ENCODE measurements around the gene APP.
A peak's percentile ranks its signal among the peaks of the same experiment; 100 is the strongest.

Gene APP

DNA sequence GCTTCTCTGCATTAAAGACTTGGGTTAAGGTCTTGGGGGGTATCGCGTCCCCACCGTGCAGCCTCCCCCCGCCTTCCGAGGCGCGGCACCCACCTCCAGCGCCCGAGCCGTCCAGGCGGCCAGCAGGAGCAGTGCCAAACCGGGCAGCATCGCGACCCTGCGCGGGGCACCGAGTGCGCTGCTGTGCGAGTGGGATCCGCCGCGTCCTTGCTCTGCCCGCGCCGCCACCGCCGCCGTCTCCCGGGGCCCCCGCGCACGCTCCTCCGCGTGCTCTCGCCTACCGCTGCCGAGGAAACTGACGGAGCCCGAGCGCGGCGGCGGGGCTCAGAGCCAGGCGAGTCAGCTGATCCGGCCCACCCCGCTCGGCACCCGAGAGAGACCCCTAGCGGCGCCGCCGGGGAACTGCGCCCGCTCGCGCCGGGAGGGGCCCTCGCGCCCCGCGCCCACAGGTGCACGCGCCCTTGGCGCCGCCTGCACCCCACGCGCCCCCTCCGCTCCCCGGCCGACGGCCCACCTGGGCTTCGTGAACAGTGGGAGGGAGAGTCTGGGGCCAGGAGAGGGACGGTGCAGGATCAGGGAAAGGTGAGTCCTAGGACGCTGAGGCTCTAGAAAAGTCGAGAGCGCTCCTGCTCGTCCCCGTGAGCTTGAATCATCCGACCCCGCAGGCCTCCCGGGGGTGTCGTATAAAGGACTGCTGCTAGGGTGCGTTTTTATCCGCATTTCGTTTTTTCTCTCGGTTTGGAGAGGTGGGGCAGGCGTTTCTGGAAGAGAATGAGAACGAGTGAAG, at the start of gene APP:
TSS of gene APP (minus strand) at position 300 of the 787 bp plus-strand sequence. CDS start at position 150, 150 bp downstream.
- no peaks in the 10 kb centered on the region for H3K9me3 Mint-ChIP-seq
- H3K27me3 Mint-ChIP-seq (ENCODE audit: low read depth): peaks cover 9% of the 10 kb centered on the region
- peaks cover 3% of the 10 kb centered on the region for H3K36me3 Mint-ChIP-seq (ENCODE audit: low read depth)
- peak within 1 kb of the TSS; percentile 85 for H3K27ac Mint-ChIP-seq
- H3K4me1 Mint-ChIP-seq (ENCODE audit: low read depth): peaks cover 21% of the 10 kb centered on the region
- H3K4me3 Mint-ChIP-seq: peak within 1 kb of the TSS; percentile 93

DNA sequence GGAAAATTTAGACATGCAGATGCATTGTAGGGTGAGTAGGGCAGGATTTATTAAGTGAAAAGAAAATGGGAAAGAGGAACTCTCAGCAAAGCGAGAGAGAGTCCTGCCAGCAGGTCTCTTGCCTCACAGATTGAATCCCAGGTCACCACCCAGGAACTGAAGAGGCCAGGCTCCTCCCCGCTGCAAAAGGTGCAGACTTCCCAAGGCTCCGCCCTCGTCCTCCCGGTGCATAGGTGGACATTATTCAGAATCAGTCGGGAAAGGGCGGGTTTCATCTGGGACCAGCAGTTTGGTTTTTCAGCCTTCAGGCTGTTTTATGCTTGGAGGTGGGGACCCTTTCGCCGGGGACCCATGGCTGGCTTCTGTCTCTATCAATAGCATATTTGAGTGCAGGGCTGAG, 41.6 kb upstream of the APP start:
- Mint-ChIP-seq H3K9me3 (peaks cover 2% of the 10 kb centered on the region), H3K36me3 (ENCODE audit: low read depth) (no peaks in the 10 kb centered on the region), H3K4me3 (no peak overlapping the region), H3K27me3 (ENCODE audit: low read depth) (no peaks in the 10 kb centered on the region), H3K27ac (no peak overlapping the region), H3K4me1 (ENCODE audit: low read depth) (no peaks in the 10 kb centered on the region)

GRCh38 chr21:26210614-26211013, 40.0 kb upstream of the APP start:
- H3K9me3 Mint-ChIP-seq: no peaks in the 10 kb centered on the region
- H3K4me1 Mint-ChIP-seq (ENCODE audit: low read depth): no peaks in the 10 kb centered on the region
- no peaks in the 10 kb centered on the region for H3K36me3 Mint-ChIP-seq (ENCODE audit: low read depth)
- no peak overlapping the region for H3K27ac Mint-ChIP-seq
- H3K27me3 Mint-ChIP-seq (ENCODE audit: low read depth): no peaks in the 10 kb centered on the region
- no peak overlapping the region for H3K4me3 Mint-ChIP-seq

GRCh38 chr21:26207021-26207420, 36.5 kb upstream of the APP start:
- Mint-ChIP-seq H3K9me3 (no peaks in the 10 kb centered on the region), H3K36me3 (ENCODE audit: low read depth) (no peaks in the 10 kb centered on the region), H3K27ac (no peak overlapping the region), H3K4me1 (ENCODE audit: low read depth) (no peaks in the 10 kb centered on the region), H3K27me3 (ENCODE audit: low read depth) (peaks cover 2% of the 10 kb centered on the region), H3K4me3 (no peak overlapping the region)

DNA sequence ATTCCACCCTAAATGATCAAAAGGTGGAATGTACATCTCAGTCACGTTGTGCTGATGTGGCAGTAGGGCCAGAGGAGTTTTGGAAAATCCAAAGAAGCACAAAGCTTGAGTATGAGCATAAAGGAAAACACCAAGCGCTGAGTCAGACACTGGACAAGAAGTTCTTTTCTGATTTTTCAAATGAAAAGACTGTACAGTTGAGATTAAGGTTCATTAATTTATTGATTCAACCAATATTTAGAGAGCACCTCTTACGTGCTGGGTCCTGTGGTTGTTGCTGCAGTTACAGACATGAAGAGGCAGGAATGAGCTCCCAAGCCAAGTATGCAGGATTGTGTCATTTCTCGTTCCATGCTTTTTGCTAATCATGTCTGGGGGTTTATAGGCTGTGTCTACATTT, 28.9 kb upstream of the APP start:
- H3K27me3 Mint-ChIP-seq (ENCODE audit: low read depth): peaks cover 2% of the 10 kb centered on the region
- no peaks in the 10 kb centered on the region for H3K36me3 Mint-ChIP-seq (ENCODE audit: low read depth)
- H3K27ac Mint-ChIP-seq: no peak overlapping the region
- H3K4me1 Mint-ChIP-seq (ENCODE audit: low read depth): no peaks in the 10 kb centered on the region
- H3K9me3 Mint-ChIP-seq: no peaks in the 10 kb centered on the region
- no peak overlapping the region for H3K4me3 Mint-ChIP-seq

DNA sequence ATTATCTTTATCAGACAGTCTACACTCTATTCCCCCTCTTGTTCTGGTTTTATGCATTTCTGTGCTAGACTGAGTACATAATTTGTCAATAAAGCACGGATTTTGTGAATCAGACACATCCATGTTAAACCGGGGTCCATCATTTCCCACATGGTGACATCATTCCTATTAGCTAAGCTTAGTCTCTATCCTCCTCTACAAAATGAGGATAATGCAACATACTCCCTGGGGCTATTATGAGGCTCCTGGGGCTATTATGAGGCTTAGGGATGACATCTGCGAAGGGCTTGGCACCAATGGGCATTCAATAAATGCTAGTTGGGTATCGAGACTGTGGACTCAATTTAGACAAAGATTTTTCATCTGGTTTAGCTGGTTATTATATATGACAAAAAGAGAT, 25.1 kb upstream of the APP start:
- Mint-ChIP-seq H3K4me1 (ENCODE audit: low read depth) (no peaks in the 10 kb centered on the region), H3K27ac (no peak overlapping the region)

GRCh38 chr21:26194811-26195251, 24.3 kb upstream of the APP start:
- no peaks in the 10 kb centered on the region for H3K36me3 Mint-ChIP-seq (ENCODE audit: low read depth)

More for the DNA sequence above, 25.1 kb upstream of the APP start:
- no peaks in the 10 kb centered on the region for H3K36me3 Mint-ChIP-seq (ENCODE audit: low read depth)
- no peaks in the 10 kb centered on the region for H3K27me3 Mint-ChIP-seq (ENCODE audit: low read depth)
- no peak overlapping the region for H3K4me3 Mint-ChIP-seq
- no peaks in the 10 kb centered on the region for H3K9me3 Mint-ChIP-seq

GRCh38 chr21:26194326-26194725, 23.8 kb upstream of the APP start:
- H3K27me3 Mint-ChIP-seq (ENCODE audit: low read depth): no peaks in the 10 kb centered on the region
- H3K36me3 Mint-ChIP-seq (ENCODE audit: low read depth): no peaks in the 10 kb centered on the region
- no peaks in the 10 kb centered on the region for H3K9me3 Mint-ChIP-seq
- H3K4me3 Mint-ChIP-seq: no peak overlapping the region
- H3K4me1 Mint-ChIP-seq (ENCODE audit: low read depth): no peaks in the 10 kb centered on the region
- no peak overlapping the region for H3K27ac Mint-ChIP-seq

More at GRCh38 chr21:26194811-26195251, 24.3 kb upstream of the APP start:
- Mint-ChIP-seq H3K4me3 (no peak overlapping the region), H3K27me3 (ENCODE audit: low read depth) (no peaks in the 10 kb centered on the region), H3K4me1 (ENCODE audit: low read depth) (no peaks in the 10 kb centered on the region), H3K9me3 (no peaks in the 10 kb centered on the region), H3K27ac (no peak overlapping the region)

GRCh38 chr21:26191609-26192008, 21.0 kb upstream of the APP start:
- Mint-ChIP-seq H3K36me3 (ENCODE audit: low read depth) (no peaks in the 10 kb centered on the region), H3K4me1 (ENCODE audit: low read depth) (no peaks in the 10 kb centered on the region), H3K27ac (no peak overlapping the region), H3K27me3 (ENCODE audit: low read depth) (no peaks in the 10 kb centered on the region), H3K4me3 (no peak overlapping the region), H3K9me3 (no peaks in the 10 kb centered on the region)

DNA sequence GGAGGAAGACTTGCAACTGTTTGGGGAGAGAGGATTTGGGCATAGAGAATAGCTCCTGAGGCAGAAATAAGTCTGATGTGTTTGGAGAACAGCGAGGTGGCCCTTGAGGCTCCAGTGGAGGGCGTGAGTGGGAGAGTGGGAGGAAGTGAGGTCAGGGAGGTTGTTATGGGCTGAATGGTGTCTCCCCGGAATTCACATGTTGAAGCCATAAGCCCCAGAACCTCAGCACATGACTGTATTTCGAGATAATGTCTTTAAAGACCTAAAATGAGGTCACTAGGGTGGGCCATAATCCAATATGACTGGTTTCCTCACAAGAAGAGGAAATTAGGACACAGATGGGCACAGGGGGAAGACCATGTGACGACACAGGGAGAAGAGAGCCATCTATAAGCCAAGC, 17.9 kb upstream of the APP start:
- Mint-ChIP-seq H3K27me3 (ENCODE audit: low read depth) (no peaks in the 10 kb centered on the region), H3K4me3 (no peak overlapping the region), H3K4me1 (ENCODE audit: low read depth) (no peaks in the 10 kb centered on the region), H3K27ac (no peak overlapping the region), H3K36me3 (ENCODE audit: low read depth) (no peaks in the 10 kb centered on the region), H3K9me3 (peaks cover 6% of the 10 kb centered on the region)

DNA sequence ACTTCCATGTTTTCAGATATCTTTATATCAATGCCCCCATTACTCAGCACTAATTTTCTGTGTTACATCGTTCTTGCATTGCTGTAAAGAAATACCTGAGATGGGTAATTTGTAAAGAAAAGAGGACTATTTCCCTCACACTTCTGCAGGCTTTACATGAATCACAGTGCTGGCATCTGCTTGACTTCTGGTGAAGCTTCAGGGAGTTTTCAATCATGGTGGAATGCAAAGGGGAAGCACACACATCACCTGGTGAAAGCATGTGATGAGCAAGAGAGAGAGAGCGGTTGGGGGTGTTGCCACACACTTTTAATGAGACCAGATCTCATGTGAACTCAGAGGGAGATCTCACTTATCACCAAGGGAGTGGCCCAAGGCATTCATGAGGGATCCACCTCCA, 14.9 kb upstream of the APP start:
- Mint-ChIP-seq H3K36me3 (ENCODE audit: low read depth) (no peaks in the 10 kb centered on the region), H3K27me3 (ENCODE audit: low read depth) (no peaks in the 10 kb centered on the region), H3K4me1 (ENCODE audit: low read depth) (no peaks in the 10 kb centered on the region), H3K27ac (no peak overlapping the region), H3K9me3 (peaks cover 8% of the 10 kb centered on the region), H3K4me3 (no peak overlapping the region)

DNA sequence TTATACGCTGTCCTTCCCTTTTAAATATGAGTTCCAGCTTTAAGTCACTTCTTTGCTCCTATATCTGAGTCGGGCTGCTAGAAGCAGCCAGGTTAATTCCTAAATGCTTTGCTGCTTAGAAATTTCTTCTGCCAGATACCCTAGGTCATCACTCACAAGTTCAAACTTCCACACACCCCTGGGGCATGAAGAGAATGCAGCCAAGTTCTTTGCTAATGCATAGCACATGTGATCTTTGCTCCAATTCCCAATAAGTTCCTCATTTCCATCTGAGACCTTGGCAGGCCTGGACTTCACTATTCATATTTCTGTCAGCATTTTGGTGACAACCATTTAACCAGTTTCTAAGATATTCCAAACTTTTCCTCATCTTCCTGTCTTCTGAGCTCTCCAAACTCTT, 14.5 kb upstream of the APP start:
- Mint-ChIP-seq H3K27ac (no peak overlapping the region), H3K4me1 (ENCODE audit: low read depth) (no peaks in the 10 kb centered on the region), H3K9me3 (peaks cover 8% of the 10 kb centered on the region), H3K4me3 (no peak overlapping the region), H3K27me3 (ENCODE audit: low read depth) (no peaks in the 10 kb centered on the region), H3K36me3 (ENCODE audit: low read depth) (no peaks in the 10 kb centered on the region)

DNA sequence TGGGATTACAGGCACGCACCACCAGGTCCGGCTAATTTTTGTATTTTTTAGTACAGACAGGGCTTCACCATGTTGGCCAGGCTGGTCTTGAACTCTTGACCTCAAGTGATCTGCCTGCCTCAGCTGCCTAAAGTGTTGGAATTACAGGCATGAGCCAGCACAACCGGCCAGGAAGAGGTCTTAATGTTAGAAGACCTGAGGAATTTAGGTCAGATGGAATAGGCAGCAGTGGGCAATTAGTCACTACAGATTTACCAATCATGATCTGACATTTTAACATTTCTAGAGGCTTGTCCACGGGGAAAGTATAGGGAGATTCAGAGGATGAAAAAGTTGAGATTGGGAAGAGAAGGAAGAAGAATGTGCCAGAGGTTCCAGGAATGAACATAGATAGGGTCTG, 8.9 kb upstream of the APP start:
- H3K27me3 Mint-ChIP-seq (ENCODE audit: low read depth): no peaks in the 10 kb centered on the region
- H3K4me3 Mint-ChIP-seq: no peak overlapping the region
- peaks cover 8% of the 10 kb centered on the region for H3K9me3 Mint-ChIP-seq
- H3K4me1 Mint-ChIP-seq (ENCODE audit: low read depth): no peaks in the 10 kb centered on the region
- no peak overlapping the region for H3K27ac Mint-ChIP-seq
- no peaks in the 10 kb centered on the region for H3K36me3 Mint-ChIP-seq (ENCODE audit: low read depth)

DNA sequence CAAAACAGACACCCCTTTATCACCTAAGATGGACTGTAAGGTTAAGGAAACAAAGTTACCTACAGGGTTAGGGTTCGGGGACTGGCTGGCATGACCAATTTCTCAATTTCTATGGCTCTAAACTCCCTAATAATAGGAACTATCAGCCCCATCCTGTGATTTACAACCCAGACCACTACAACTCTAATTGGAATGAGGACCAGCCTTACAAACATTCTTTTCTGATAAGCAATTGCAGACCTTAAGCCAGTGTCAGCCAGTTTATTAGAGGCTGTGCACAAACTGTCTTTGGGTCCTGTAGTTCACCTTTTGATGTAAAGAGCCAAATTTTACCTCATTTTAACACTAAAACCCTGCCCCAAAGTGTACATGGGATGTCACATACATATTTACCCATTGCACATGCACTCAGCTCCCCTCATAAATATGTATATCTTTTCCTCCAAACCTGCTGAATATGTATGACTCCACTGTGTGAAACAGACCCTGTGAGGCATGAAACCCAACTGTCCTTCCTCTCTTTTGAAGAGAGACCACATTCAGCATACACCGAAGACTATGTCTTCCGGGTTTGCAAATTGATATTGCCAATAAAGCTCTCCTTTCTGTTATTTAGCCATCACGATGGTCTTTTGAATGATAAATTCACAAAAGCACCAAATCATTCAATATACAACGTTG, 7.3 kb upstream of the APP start:
- no peaks in the 10 kb centered on the region for H3K27me3 Mint-ChIP-seq (ENCODE audit: low read depth)
- no peaks in the 10 kb centered on the region for H3K9me3 Mint-ChIP-seq
- H3K27ac Mint-ChIP-seq: no peak overlapping the region
- no peak overlapping the region for H3K4me3 Mint-ChIP-seq
- no peaks in the 10 kb centered on the region for H3K4me1 Mint-ChIP-seq (ENCODE audit: low read depth)
- no peaks in the 10 kb centered on the region for H3K36me3 Mint-ChIP-seq (ENCODE audit: low read depth)

- H3K4me3 Mint-ChIP-seq: no peak overlapping the region
- H3K27ac Mint-ChIP-seq: no peak overlapping the region
- H3K9me3 Mint-ChIP-seq: no peaks in the 10 kb centered on the region
- H3K4me1 Mint-ChIP-seq (ENCODE audit: low read depth): no peaks in the 10 kb centered on the region
- no peaks in the 10 kb centered on the region for H3K27me3 Mint-ChIP-seq (ENCODE audit: low read depth)
- H3K36me3 Mint-ChIP-seq (ENCODE audit: low read depth): no peaks in the 10 kb centered on the region
Observed at GRCh38 chr21:26177187-26177586, 6.6 kb upstream of the APP start.
